ENCODE results near the gene PRKCZ. TPM values are rescaled to one million over a fixed set of nuclear protein-coding genes. Genes with fewer than 3 reads are reported as not detected.

PRKCZ gene
- total and polyA plus RNA-seq, 2 donors (not counting 1 experiment from before 2014, with no cell fraction given): 1.6 to 2.0 TPM

DNA sequence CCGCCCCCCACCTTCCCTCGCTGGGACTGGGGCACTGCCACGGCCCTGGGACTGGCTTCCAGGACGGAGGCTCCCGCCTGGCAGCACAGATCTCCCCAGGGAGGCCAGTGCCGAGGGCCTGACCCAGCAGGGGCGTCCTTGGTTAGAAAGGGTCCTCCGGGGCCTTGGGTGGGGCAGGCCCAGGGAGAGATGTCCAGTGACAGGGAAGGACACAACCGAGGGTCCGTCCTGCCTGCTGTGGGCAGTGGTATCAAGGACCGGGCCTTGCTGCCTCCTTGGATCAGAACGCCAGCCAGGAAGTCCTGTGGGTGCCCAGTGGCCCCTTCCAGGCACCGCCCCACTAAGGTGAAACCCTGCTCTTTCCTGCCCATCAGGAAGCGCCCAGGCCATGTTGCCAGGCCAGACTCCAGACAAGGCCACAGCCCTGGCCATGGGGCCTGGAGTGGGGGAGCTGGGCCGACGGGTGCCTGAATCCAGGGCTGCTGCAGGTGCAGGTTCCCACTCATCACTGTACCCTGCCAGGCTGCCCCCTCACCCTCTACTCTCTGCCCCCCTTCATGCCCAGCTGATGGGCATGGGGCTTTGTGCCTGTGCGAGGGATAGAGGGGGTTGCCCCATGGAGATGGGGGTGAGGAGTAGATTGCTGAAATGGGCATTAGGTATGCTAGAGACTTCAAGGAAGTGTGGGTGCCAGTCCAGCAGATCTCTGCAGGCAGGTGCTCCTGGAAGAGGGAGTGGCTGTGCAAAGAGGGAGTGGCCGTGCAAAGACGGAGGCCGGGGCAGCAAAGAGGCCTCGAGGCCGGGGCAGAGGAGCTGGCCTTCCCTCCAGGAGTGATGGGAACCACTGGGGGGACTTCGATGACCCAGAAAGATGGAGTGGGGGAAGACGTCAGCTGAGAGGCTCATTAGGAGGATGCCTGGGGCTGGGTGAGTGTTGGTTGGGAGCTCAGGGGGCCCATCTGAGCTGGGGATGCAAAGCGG lies 2.2 kb upstream of the PRKCZ start:
- Histone ChIP-seq H3K79me2 (ENCODE audit: control insufficient read depth, insufficient read depth, low read length) (no peaks in the 10 kb centered on the region), H4K20me1 (ENCODE audit: control insufficient read depth, extremely low read depth, insufficient read depth, low read length) (no peaks in the 10 kb centered on the region), H3K27ac (ENCODE audit: insufficient read depth, low read length) (no peak overlapping the region), H3K36me3 (ENCODE audit: control insufficient read depth, insufficient read depth, low read length) (no peaks in the 10 kb centered on the region), H3K4me2 (ENCODE audit: extremely low read depth, insufficient read depth, low read length) (no peak overlapping the region), H3K9me3 (ENCODE audit: control insufficient read depth, insufficient read depth, low read depth, low read length) (no peaks in the 10 kb centered on the region), H3K9ac (ENCODE audit: insufficient read depth, low read length) (no peak overlapping the region), H2AFZ (ENCODE audit: low read length) (no peak overlapping the region), H3K27me3 (ENCODE audit: control insufficient read depth, insufficient read depth, low read length) (peaks cover 27% of the 10 kb centered on the region), H3K4me1 (ENCODE audit: control insufficient read depth, extremely low read depth, insufficient read depth, low read length) (no peaks in the 10 kb centered on the region), H3K4me3 (replicated peaks in 1 of 4; ENCODE audit: control extremely low read depth in 1 of 4, insufficient read depth in 1 of 4, low read depth in 3 of 4, low read length in 4 of 4) (no peak overlapping the region)
- no peak for DNase-seq (ENCODE audit: low read depth in 2 of 2)
- TF ChIP-seq, protein P1, sequence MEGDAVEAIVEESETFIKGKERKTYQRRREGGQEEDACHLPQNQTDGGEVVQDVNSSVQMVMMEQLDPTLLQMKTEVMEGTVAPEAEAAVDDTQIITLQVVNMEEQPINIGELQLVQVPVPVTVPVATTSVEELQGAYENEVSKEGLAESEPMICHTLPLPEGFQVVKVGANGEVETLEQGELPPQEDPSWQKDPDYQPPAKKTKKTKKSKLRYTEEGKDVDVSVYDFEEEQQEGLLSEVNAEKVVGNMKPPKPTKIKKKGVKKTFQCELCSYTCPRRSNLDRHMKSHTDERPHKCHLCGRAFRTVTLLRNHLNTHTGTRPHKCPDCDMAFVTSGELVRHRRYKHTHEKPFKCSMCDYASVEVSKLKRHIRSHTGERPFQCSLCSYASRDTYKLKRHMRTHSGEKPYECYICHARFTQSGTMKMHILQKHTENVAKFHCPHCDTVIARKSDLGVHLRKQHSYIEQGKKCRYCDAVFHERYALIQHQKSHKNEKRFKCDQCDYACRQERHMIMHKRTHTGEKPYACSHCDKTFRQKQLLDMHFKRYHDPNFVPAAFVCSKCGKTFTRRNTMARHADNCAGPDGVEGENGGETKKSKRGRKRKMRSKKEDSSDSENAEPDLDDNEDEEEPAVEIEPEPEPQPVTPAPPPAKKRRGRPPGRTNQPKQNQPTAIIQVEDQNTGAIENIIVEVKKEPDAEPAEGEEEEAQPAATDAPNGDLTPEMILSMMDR (conservative IDR thresholded peaks at IDR 0.05 in 1 of 2, IDR thresholded peaks at IDR 0.05 in 1 of 2; ENCODE audit: low read depth in 1 of 2, low read length in 2 of 2): no peak
- no peak for TF ChIP-seq EZH2 (IDR thresholded peaks at IDR 0.05; ENCODE audit: low read length, missing control alignments)

DNA sequence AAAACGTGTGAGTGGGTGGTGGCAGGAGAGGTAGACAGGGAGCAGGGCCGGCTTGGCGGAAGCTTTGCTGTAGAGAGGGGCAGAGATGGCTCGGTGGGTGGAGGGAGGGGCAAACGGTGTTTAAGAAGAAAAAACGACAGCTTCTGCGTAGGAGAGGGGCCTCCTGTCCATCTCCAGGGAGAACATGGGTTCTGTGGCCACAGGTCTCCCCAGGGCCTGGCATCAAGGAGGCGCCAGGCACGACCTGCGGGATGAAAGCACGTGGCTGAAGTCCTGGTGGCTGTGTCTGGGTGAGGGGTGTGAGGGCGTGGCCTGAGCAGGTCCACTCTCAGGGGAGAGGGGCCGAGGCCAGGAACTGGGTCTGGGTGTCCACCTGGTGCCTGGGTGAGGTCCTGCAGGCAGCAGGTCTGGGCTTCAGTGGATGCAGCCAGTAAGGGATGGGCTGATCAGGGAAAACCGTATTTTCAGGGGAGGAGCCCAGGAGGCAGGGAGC lies 940 bp upstream of the PRKCZ start:
- Histone ChIP-seq H3K4me3 (replicated peaks in 1 of 4; ENCODE audit: control extremely low read depth in 1 of 4, insufficient read depth in 1 of 4, low read depth in 3 of 4, low read length in 4 of 4) (no peak overlapping the region), H3K79me2 (ENCODE audit: control insufficient read depth, insufficient read depth, low read length) (no peaks in the 10 kb centered on the region), H3K36me3 (ENCODE audit: control insufficient read depth, insufficient read depth, low read length) (no peaks in the 10 kb centered on the region), H4K20me1 (ENCODE audit: control insufficient read depth, extremely low read depth, insufficient read depth, low read length) (no peaks in the 10 kb centered on the region), H3K9ac (ENCODE audit: insufficient read depth, low read length) (no peak overlapping the region), H3K27ac (ENCODE audit: insufficient read depth, low read length) (no peak overlapping the region), H3K9me3 (ENCODE audit: control insufficient read depth, insufficient read depth, low read depth, low read length) (no peaks in the 10 kb centered on the region), H2AFZ (ENCODE audit: low read length) (no peak overlapping the region), H3K4me2 (ENCODE audit: extremely low read depth, insufficient read depth, low read length) (no peak overlapping the region), H3K4me1 (ENCODE audit: control insufficient read depth, extremely low read depth, insufficient read depth, low read length) (no peaks in the 10 kb centered on the region), H3K27me3 (ENCODE audit: control insufficient read depth, insufficient read depth, low read length) (peaks cover 27% of the 10 kb centered on the region)
- no peak for DNase-seq (ENCODE audit: low read depth in 2 of 2)
- no peak for TF ChIP-seq EZH2 (IDR thresholded peaks at IDR 0.05; ENCODE audit: low read length, missing control alignments)
- TF ChIP-seq, protein P1 (conservative IDR thresholded peaks at IDR 0.05 in 1 of 2, IDR thresholded peaks at IDR 0.05 in 1 of 2; ENCODE audit: low read depth in 1 of 2, low read length in 2 of 2): peak in 1 of 2 donors; percentile 23

DNA sequence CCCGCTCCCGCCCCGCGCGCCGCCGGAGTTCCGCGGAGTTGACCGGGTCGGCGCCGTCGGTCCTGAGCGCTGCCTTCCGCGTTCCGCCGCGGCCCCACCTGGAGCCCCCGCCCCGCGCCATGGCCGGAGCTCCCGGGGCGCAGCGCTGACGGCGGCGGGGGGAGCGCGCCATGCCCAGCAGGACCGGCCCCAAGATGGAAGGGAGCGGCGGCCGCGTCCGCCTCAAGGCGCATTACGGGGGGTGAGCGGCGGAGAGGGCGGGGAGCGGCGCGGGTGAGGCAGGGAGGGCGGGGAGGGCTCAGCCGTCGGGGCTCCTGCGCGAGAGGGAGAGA lies 216 bp downstream of the PRKCZ start:
- Histone ChIP-seq H3K27me3 (ENCODE audit: control insufficient read depth, insufficient read depth, low read length) (peaks cover 25% of the 10 kb centered on the region), H3K27ac (ENCODE audit: insufficient read depth, low read length) (no peak overlapping the region), H3K4me2 (ENCODE audit: extremely low read depth, insufficient read depth, low read length) (no peak overlapping the region), H4K20me1 (ENCODE audit: control insufficient read depth, extremely low read depth, insufficient read depth, low read length) (no peaks in the 10 kb centered on the region), H3K79me2 (ENCODE audit: control insufficient read depth, insufficient read depth, low read length) (no peaks in the 10 kb centered on the region), H3K4me3 (replicated peaks in 1 of 4; ENCODE audit: control extremely low read depth in 1 of 4, insufficient read depth in 1 of 4, low read depth in 3 of 4, low read length in 4 of 4) (no peak overlapping the region), H3K4me1 (ENCODE audit: control insufficient read depth, extremely low read depth, insufficient read depth, low read length) (no peaks in the 10 kb centered on the region), H3K36me3 (ENCODE audit: control insufficient read depth, insufficient read depth, low read length) (no peaks in the 10 kb centered on the region), H3K9me3 (ENCODE audit: control insufficient read depth, insufficient read depth, low read depth, low read length) (no peaks in the 10 kb centered on the region), H3K9ac (ENCODE audit: insufficient read depth, low read length) (no peak overlapping the region), H2AFZ (ENCODE audit: low read length) (no peak overlapping the region)
- no peak for DNase-seq (ENCODE audit: low read depth in 2 of 2)
- TF ChIP-seq, protein P1 (conservative IDR thresholded peaks at IDR 0.05 in 1 of 2, IDR thresholded peaks at IDR 0.05 in 1 of 2; ENCODE audit: low read depth in 1 of 2, low read length in 2 of 2): no peak
- TF ChIP-seq EZH2 (IDR thresholded peaks at IDR 0.05; ENCODE audit: low read length, missing control alignments): no peak
